Embryonic facial prominence (tissue), 1 donor: ENCODE results near the gene LATS2.

Experiments used
- DNase-seq: peaks from one replicate; pipeline ENCODE4 v3.0.0-alpha.2; 2016; ENCODE audit errors: extremely low spot score

Gene LATS2

GRCh38 chr13:20993661-20994440 is 67.5 kb downstream of the LATS2 start:
- DNase-seq: no peak

- no peak for DNase-seq
These were observed 68.2 kb downstream of the LATS2 start for GRCh38 chr13:20993211-20993610.

GRCh38 chr13:20991741-20992520 is 69.5 kb downstream of the LATS2 start:
- DNase-seq: no peak

- DNase-seq: no peak
These were observed 70.4 kb downstream of the LATS2 start for GRCh38 chr13:20990910-20991525.

GRCh38 chr13:20989656-20990321 is 71.6 kb downstream of the LATS2 start:
- DNase-seq: no peak

- no peak for DNase-seq
These were observed 72.3 kb downstream of the LATS2 start for GRCh38 chr13:20988909-20989655.

- no peak for DNase-seq
These were observed 73.1 kb downstream of the LATS2 start for GRCh38 chr13:20988033-20988908.

- DNase-seq: no peak
These were observed 73.8 kb downstream of the LATS2 start for GRCh38 chr13:20987599-20987998.

- no peak for DNase-seq
These were observed 76.5 kb downstream of the LATS2 start for GRCh38 chr13:20984879-20985278.

- DNase-seq: no peak
These were observed 78.0 kb downstream of the LATS2 start for GRCh38 chr13:20983386-20983785.

GRCh38 chr13:20981370-20982095 is 79.9 kb downstream of the LATS2 start:
- no peak for DNase-seq

- DNase-seq: no peak
These were observed 80.5 kb downstream of the LATS2 start for GRCh38 chr13:20980899-20981298.

- DNase-seq: no peak
These were observed 81.0 kb downstream of the LATS2 start for GRCh38 chr13:20980430-20980829.

- DNase-seq: no peak
These were observed 84.0 kb downstream of the LATS2 start for GRCh38 chr13:20977394-20977793.

- no peak for DNase-seq
These were observed 86.3 kb downstream of the LATS2 start for GRCh38 chr13:20974981-20975585.

GRCh38 chr13:20973886-20974425 is 87.4 kb downstream of the LATS2 start:
- no peak for DNase-seq

GRCh38 chr13:20972731-20973130 is 88.7 kb downstream of the LATS2 start:
- DNase-seq: no peak

- DNase-seq: no peak
These were observed 92.2 kb downstream of the LATS2 start for GRCh38 chr13:20969182-20969581.

- DNase-seq: no peak
These were observed 92.6 kb downstream of the LATS2 start for GRCh38 chr13:20968745-20969144.
